GM19099 (cell line): ENCODE measurements around the gene CAPNS1.

ENCODE experiments used
- POLR2A ChIP-seq: IDR thresholded peaks from 3 replicates; pipeline ENCODE4 v1.6.1; 2011; ENCODE audit warnings: low read depth; ENCODE audit not compliant: insufficient read length; ENCODE audit errors: extremely low read depth

Gene CAPNS1

DNA sequence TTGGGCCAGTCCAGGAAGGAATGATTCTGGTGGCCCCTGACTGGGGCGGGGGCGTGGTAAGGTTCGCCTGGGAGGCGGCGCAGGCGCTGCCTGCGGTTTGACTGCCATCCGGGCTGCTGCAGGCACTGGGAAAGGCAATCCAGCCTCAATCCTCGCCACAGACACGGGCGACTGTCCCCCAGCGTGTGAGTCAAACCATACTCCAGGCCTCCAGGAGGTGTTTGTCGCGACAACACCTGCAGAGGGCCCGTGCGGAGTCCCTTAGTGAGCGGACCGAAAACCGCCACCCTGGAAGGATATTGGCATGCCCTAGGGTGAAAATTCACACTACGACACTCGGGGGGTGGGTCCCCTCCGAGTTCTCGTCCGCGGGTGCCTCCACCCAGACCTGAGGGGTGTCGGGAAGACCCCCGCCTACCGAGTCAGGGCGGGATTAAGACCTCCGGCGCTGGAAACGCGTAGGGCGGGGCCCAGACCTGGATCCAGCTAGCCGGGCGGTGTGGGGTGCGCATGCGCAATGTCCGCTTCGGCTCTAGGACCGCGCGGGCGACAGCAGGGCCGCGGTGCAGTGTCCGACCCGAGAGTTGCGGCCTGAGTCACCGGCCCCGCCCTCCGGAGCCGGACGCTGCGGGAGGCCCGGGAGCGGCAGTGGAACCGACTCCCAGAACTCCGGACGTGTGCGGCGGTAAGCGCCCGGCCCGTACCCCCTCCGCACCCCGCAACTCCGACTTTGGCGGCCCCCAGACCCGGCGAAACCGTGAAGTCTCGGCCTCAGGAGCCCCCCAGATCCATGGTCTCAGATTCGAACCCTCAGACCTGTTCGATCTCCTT lies at the start of gene CAPNS1:
CAPNS1 (plus strand) TSS at position 594 of the 831 bp plus-strand sequence. CDS start 946 bp downstream, outside the sequence.
- peak; percentile 82 for TF ChIP-seq POLR2A

- TF ChIP-seq POLR2A: no peak
These were observed 48.8 kb upstream of the CAPNS1 start for GRCh38 chr19:36090910-36091695.

- TF ChIP-seq POLR2A: no peak
These were observed 47.3 kb upstream of the CAPNS1 start for GRCh38 chr19:36092566-36092965.

- no peak for TF ChIP-seq POLR2A
These were observed 46.7 kb upstream of the CAPNS1 start for GRCh38 chr19:36093146-36093662.

DNA sequence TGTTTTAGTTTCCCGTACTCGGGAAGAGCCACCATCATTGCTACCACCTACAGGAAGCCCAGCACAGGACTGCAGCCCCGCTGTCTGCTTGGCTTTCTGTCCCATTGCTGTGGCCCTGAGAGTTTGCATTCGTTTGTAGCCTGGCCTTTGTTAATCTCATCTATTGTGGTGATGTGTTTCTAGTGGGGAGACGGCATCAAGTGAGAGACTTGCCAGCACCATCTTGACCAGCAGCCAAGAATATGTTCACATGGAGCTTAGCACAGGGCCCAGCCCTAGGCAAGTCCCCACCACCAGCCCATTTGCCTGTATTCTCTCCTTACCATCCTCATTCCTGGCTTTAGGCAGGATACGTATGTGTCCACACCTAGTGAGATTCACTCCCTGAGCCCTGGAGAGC lies 46.2 kb upstream of the CAPNS1 start:
- TF ChIP-seq POLR2A: no peak

DNA sequence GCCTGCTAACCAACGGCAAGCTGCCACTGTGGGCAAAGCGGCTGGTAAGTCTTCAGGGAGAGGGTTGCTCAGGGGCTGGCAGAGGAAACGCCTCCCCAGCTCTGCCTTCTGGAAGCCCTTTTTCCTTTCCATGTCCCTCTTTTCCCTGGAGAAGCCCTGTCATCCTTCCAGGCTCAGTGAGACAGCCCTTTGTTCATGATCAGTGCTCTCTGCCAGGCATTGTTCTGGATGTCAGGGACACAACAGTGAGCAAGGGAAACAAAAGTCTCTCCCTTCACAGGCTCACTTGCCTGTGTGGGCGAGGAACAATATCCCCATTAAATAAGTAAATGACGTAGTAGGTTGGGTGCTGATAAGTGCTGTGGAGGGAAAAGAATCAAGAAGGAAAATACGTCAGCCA lies 42.8 kb upstream of the CAPNS1 start:
- no peak for TF ChIP-seq POLR2A

GRCh38 chr19:36099166-36099785 lies 40.6 kb upstream of the CAPNS1 start:
- TF ChIP-seq POLR2A: no peak

- TF ChIP-seq POLR2A: no peak
These were observed 39.4 kb upstream of the CAPNS1 start for GRCh38 chr19:36100476-36100875.

DNA sequence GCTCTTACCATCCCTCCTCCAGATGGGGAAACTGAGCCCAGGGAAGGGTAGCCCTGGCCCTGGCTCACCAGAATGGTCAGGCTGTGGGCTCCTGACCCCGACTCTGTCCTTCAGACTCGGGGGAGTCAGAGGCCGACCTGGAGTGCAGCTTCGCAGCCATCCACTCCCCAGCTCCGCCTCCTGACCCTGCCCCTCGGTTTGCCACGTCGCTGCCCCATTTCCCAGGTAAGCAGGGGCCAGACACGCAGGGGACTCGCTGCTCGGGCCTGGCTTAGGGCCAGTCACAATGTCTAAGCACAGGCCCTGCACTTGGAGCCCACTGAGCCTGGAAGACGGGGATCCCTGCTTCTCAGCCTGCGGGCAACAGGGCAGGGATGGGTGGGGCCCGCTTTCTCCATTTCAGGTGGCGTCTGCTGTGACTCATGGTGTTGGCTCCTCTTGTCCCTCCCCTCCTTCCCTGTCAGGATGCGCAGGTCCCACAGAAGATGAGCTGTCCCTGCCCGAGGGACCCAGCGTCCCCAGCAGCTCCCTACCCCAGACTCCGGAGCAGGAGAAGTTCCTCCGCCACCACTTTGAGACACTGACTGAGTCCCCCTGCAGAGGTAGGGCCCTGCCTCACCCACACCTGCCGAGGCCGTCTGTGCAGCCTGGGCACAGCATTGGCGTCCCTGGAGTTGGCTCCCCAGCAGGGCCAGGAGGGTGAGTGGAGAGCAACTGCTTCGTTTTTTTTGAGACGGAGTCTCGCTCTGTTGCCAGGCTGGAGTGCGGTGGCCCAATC lies 38.1 kb upstream of the CAPNS1 start:
- TF ChIP-seq POLR2A: no peak

DNA sequence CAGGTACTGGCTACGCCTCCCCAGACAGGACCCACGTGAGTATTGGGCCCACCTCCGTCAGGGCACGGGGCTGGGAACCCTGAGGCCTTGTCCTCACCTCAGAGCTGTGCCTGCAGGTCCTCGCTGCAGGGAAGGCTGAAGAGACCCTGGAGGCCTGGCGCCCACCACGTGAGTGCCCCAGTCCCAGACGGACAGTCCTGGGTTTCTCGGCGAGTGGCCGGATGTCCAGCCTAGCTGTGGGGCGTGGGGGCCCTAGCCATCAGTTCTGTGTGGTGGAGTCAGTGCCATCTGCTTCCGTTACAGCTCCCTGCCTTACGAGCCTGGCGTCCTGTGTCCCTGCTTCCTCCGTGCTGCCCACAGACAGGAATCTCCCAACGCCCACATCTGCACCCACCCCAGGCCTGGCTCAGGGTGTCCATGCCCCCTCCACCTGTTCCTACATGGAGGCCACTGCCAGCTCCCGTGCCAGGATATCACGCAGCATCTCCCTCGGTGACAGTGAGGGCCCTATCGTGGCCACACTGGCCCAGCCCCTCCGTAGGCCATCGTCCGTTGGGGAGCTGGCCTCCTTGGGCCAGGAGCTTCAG lies 36.7 kb upstream of the CAPNS1 start:
- no peak for TF ChIP-seq POLR2A

- TF ChIP-seq POLR2A: no peak
These were observed 35.9 kb upstream of the CAPNS1 start for GRCh38 chr19:36103842-36104552.

DNA sequence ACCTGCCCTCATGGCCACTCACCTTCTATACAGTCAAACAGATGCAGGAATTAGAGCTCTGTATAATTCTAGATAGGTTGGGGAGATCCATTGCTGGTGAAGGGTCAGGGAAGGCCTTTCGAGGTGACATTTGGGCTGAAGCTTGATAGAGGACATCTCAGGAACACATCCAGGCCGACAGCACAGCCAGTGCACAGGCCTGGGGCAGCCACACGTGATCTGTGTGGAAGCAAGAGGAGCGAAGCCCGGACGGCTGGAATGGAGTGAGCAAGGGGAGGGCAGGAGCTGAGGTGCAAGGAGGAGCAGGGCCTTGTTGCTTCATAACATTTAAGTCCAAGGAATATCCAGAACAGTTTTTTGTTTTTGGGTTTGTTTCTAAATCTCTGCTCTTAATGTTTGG lies 33.4 kb upstream of the CAPNS1 start:
- no peak for TF ChIP-seq POLR2A

DNA sequence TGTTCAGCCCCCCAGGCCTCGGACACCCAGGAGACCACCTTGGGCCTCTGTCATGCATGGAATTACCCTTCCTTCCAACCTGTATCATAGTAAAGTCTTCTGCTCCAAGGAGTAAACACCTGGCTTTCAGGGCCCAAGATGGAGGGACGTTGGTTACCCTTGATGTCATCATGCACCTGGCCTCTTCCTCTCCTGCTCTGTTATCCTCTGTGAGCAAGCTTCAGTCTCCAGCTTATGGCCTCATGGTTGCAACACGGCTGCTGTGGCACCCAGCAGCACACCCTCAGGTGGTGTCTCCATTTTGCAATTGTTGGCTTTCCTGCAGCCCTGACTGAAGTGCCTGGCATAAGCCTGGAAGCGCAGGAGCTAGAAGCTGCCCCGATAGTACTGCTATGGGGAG lies 32.9 kb upstream of the CAPNS1 start:
- TF ChIP-seq POLR2A: no peak

- no peak for TF ChIP-seq POLR2A
These were observed 31.2 kb upstream of the CAPNS1 start for GRCh38 chr19:36108684-36109083.
